Stimulated activated CD8-positive, alpha-beta memory T cell treated with anti-CD3 and anti-CD28 coated beads, Interleukin-15, amount 100 ng/mL, for 1 hour (primary cell): Measurements from ENCODE around the gene VSIG4.
"Not testable (repeated sequence)": the region's sequence is repeated elsewhere in the genome, so short reads cannot be mapped to it uniquely, and the experiment has no call there.

Experiments used
- DNase-seq: peaks from one replicate; pipeline ENCODE4 v3.0.0-alpha.2; 2020; ENCODE audit warnings: low read depth

Gene VSIG4

GRCh38 chrX:66039944-66040343 is at the start of gene VSIG4:
VSIG4 (minus strand) TSS chrX:66040080; CDS start chrX:66039998, 82 bp downstream.
- DNase-seq = no peak

- DNase-seq = no peak
Measured at GRCh38 chrX:66076801-66077200, 36.9 kb upstream of the VSIG4 start.

- peak; percentile 1 for DNase-seq
Measured at GRCh38 chrX:66074920-66075879, 35.3 kb upstream of the VSIG4 start.

GRCh38 chrX:66071126-66071525 is 31.2 kb upstream of the VSIG4 start:
- no peak for DNase-seq

GRCh38 chrX:66064261-66064660 is 24.4 kb upstream of the VSIG4 start:
- no peak for DNase-seq

- not testable (repeated sequence) for DNase-seq
Measured at GRCh38 chrX:66057019-66057418, 17.1 kb upstream of the VSIG4 start.

- DNase-seq = no peak
Measured at GRCh38 chrX:66054978-66055377, 15.1 kb upstream of the VSIG4 start.

GRCh38 chrX:66053414-66053813 is 13.5 kb upstream of the VSIG4 start:
- DNase-seq = no peak

GRCh38 chrX:66051980-66052379 is 12.1 kb upstream of the VSIG4 start:
- DNase-seq = no peak

- no peak for DNase-seq
Measured at GRCh38 chrX:66050140-66050569, 10.3 kb upstream of the VSIG4 start.

GRCh38 chrX:66049056-66049455 is 9.2 kb upstream of the VSIG4 start:
- DNase-seq = no peak

GRCh38 chrX:66046612-66047235 is 6.8 kb upstream of the VSIG4 start:
- no peak for DNase-seq

GRCh38 chrX:66045894-66046293 is 6.0 kb upstream of the VSIG4 start:
- DNase-seq = no peak

- no peak for DNase-seq
Measured at GRCh38 chrX:66043584-66043983, 3.7 kb upstream of the VSIG4 start.

- no peak for DNase-seq
Measured at GRCh38 chrX:66042307-66043077, 2.6 kb upstream of the VSIG4 start.

GRCh38 chrX:66038115-66038514 is 1.8 kb downstream of the VSIG4 start:
- no peak for DNase-seq

- DNase-seq = no peak
Measured at GRCh38 chrX:66036231-66036630, 3.6 kb downstream of the VSIG4 start.

- no peak for DNase-seq
Measured at GRCh38 chrX:66035667-66036066, 4.2 kb downstream of the VSIG4 start.

GRCh38 chrX:66030505-66031317 is 9.2 kb downstream of the VSIG4 start:
- no peak for DNase-seq

GRCh38 chrX:66028936-66029335 is 10.9 kb downstream of the VSIG4 start:
- no peak for DNase-seq

GRCh38 chrX:66024570-66024969 is 15.3 kb downstream of the VSIG4 start:
- DNase-seq = no peak

GRCh38 chrX:66024092-66024467 is 15.8 kb downstream of the VSIG4 start:
- DNase-seq = no peak
